Ramos (cell line): Measurements from ENCODE around the gene PRLH.

Experiments
- in situ Hi-C: fragments of 300-500 bp; cut with MboI; formaldehyde crosslinking; loops from one replicate; pipeline ENCODE4 v1.14.3; 2022; ENCODE audit warnings: low sequenced_read_pairs; ENCODE audit not compliant: unreplicated experiment

The PRLH gene

DNA sequence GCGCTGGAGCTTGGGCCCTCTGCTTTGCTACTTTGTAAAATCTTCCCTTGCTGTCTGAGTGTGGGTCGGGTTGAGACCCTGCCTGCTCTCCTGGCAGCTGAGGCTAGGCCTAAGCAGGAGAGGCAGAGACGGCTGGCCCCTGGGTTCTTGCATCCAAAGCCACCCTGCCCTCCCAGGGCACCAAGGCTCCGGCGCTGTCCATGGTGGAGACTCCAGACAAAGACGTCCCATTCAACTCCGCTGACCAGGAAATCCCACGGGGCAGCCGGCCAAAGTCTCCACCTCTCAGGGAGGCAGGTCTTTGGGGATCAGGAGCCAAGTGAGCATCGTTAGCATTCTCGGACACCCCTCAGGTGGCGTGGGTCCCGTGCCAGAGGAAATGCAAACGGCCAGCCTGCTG is 2.6 kb upstream of the PRLH start:
- in situ Hi-C loops = no loop called here

- in situ Hi-C loops = no loop called here
Observed at GRCh38 chr2:237564526-237565131, 1.7 kb upstream of the PRLH start.

DNA sequence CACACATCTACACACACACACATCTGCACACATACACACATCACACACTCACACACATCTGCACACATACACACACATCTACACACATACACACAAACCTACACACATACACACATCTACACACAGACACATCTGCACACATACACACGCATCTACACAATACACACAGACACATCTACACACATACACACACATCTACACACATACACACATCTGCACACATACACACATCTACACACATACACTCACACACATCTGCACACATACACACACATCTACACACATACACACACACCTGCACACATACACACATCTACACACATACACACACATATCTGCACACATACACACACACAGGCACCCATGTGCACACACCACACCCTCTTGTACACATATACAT is 400 bp upstream of the PRLH start:
- in situ Hi-C loops = no loop called here

- in situ Hi-C loops = no loop called here
Observed at GRCh38 chr2:237567276-237568029, 1.1 kb downstream of the PRLH start.

DNA sequence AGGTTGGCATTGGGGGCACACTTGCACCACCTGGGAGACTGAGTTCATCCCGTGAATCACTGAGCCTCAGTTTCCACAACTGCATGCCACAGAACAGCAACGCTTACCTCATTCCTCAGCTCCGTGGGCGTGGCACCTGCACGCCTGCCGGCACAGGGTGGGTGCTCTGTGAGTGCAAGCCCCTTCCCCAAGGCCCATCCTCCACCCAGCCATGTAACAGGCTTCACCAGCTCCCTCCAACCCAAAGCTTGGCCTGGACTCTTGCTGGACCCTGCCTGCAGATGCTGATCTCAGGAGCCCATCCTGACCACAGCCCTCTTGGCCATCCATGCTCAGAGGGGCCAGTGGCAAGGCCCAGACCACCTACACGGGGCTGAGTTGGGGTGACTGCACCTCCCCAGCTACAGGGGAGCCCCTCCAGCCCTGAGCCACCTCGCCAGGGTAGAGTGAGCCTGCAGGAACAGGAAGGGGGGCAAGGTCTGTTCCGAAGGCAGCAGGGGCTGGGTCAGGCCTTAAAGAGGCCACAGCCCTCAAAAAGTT is 1.8 kb downstream of the PRLH start:
- in situ Hi-C loops = no loop called here

GRCh38 chr2:237569041-237569440 is 2.7 kb downstream of the PRLH start:
- in situ Hi-C loops = no loop called here

- in situ Hi-C loops = loop anchor here (10.0 kb wide), 1 partner anchor 415 kb away; no protein-coding TSS in a partner anchor
Observed at GRCh38 chr2:237569896-237570295, 3.5 kb downstream of the PRLH start.

GRCh38 chr2:237570776-237571335 is 4.5 kb downstream of the PRLH start:
- in situ Hi-C loops = loop anchor here (10.0 kb wide), 1 partner anchor 416 kb away; no protein-coding TSS in a partner anchor

DNA sequence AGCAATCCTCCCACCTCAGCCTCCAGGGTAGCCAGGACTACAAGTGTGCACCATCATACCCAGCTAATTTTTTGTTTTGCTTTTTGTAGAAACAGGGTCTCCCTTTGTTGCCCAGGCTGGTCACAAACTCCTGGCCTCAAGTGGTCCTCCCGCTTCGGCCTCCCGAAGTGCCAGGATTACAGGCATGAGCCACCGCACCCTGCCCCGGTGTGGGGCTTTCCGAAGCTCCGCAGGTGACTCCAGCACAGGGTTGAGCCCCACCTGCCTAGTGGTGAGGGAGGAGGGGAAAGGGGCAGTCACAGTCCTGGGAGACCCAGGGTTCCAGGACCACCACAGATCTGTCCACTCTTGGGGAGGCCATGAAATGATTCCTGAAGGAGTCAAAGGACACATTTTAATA is 5.2 kb downstream of the PRLH start:
- in situ Hi-C loops = loop anchor here (10.0 kb wide), 1 partner anchor 417 kb away; no protein-coding TSS in a partner anchor

GRCh38 chr2:237572021-237572741 is 5.8 kb downstream of the PRLH start:
- in situ Hi-C loops = loop anchor here (10.0 kb wide), 1 partner anchor 417 kb away; no protein-coding TSS in a partner anchor

GRCh38 chr2:237572742-237573101 is 6.3 kb downstream of the PRLH start:
- in situ Hi-C loops = loop anchor here (10.0 kb wide), 1 partner anchor 418 kb away; no protein-coding TSS in a partner anchor

DNA sequence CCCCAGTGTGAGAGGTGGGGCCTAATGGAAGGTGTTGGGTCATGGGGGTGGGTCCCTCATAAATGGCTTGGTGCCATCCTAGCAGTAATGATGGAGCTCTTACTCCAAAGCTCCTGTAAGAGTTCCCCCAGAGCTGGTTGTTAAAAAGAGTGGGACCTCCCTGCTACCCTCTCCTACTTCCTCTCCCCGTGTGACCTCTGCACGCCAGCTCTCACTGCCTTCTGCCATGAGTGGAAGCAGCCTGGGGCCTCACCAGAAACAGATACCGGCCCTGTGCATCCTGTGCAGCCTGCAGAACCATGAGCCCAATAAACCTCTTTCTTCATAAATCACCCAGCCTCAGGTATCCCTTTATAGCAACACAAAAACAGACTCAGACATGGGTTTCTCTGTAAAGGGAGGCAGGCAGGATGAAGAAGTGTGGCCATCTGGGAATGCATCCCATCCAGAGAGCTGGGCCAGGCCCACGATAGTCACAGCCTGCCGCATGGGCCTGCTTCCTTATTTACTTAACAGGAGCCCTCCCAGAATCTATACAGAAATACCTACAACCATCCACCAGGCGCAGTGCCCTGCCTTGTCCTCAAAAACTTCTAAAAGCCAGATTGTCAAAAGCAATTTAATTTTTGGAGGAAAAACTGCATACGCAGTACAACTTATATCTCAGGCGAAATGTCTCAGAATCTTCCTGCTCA is 7.5 kb downstream of the PRLH start:
- in situ Hi-C loops = loop anchor here (10.0 kb wide), 1 partner anchor 419 kb away; no protein-coding TSS in a partner anchor

DNA sequence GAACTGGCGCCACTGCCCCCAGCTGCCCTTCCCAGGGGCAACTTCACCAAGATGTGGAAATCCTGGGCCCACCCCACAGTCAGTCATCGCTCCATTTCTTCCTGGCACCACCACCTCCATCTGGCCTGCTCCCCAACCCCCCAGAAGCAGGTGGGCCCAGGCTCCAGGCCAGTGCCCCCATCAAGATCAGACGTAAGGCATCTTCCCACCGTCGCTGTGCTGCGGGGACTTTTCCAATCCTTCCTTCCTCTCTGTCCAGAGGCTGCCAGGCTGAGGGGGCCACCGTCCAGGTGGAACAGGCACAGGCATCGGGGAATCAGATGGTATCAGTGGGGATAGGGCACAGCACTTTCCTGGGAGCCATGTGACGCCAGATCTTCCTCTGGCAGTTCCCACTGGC is 8.1 kb downstream of the PRLH start:
- in situ Hi-C loops = loop anchor here (10.0 kb wide), 1 partner anchor 420 kb away; no protein-coding TSS in a partner anchor

DNA sequence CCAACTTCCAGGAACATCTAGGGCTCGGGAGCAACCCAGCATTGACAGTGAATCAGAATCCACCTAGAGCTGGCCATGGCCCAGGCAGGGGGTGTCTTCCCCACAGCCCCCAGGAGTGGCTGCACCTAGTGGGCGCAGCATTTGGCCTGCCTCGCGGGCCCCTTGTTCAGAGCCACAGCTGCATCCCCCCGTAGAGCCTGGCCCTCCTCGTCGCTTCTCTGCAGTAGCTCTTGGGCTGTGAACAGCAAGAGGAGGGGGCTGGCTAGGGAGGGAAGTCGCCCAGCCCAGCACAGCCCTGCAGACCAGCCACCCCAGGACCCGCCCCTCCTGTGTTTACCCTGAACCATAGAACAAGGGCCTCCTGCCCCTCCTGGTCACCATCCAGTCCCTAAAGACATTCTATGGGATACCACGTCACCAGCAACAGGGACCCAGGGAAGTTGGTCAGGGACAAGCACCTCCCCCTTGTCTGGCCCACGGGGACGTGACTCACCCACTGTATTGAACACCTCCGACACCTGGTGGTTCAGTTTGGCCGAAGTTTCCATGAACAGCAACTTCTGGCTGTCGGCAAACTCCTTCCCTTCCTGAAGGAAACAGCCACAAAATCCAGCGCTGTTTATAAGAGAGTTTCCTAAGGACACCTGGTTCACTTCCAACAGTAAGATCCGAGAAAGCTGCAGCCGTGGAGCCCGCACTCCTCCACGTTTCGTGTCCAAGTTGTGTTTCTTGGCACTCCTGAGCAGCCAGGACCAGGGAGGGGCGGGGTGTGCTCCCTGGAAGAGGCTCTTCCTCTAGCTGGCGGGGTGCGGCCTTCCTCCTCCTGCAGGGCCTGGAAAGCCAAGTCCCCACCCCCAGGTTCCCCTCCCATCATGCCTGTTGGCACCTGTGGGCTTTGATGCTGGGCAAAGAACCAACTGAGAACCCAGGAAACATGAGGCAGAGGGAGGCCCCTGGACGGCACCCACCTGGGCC is 8.8 kb downstream of the PRLH start:
- in situ Hi-C loops = loop anchor here (10.0 kb wide), 1 partner anchor 420 kb away; no protein-coding TSS in a partner anchor

- in situ Hi-C loops = loop anchor here (10.0 kb wide), 1 partner anchor 421 kb away; no protein-coding TSS in a partner anchor
Observed at GRCh38 chr2:237575869-237576862, 9.8 kb downstream of the PRLH start.

DNA sequence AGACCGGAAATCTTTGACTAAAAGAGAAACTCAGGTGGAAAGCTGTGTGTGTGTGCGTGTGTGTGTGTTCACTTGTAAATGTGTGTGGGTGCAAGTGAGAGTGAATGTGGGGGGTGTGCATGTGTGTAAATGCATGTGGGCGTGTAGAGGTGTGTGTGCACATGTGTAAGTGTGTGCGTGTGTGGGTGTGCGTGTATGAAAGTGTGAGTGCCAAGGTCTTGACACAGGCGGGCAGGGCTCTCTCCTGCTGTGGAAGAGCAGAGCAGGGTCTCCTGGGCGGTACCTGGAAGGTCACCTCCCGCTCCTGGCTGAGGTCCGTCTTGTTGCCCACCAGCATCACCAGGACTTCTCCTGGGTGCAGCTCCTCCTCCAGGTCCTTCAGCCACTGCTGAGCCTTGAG is 10.6 kb downstream of the PRLH start:
- in situ Hi-C loops = loop anchor here (10.0 kb wide), 1 partner anchor 422 kb away; no protein-coding TSS in a partner anchor

GRCh38 chr2:237577458-237577857 is 11.1 kb downstream of the PRLH start:
- in situ Hi-C loops = loop anchor here (10.0 kb wide), 1 partner anchor 423 kb away; no protein-coding TSS in a partner anchor
